Heart left ventricle (tissue), 16 donors: ENCODE results near the gene ZFAND3. TPM values are rescaled to one million over a fixed set of nuclear protein-coding genes. Genes with fewer than 3 reads are reported as not detected.

Experiments
- ATAC-seq, 4 donors: fragments of 200-7000 bp; cut with Tn5 transposase; one replicate each; pipeline ENCODE4 v1.9.1; 2020 to 2022; ENCODE audit warnings: moderate library complexity in 4 of 4, mild to moderate bottlenecking in 3 of 4, moderate number of reproducible peaks in 1 of 4
- DNase-seq, 5 donors: peaks; one replicate each; pipeline ENCODE4 v3.0.0-alpha.2; 2020
- H3K27ac ChIP-seq, 12 donors: fragments of 200-600 bp; sonication (generic) in 4 of 12; one replicate each; pipeline versions ENCODE4 v1.5.0 to v1.8.0; 2016 to 2022; ENCODE audit warnings: mild to moderate bottlenecking in 2 of 12
- H3K27me3 ChIP-seq, 9 donors: fragments of 200-600 bp; sonication (generic) in 2 of 9; one replicate each; pipeline versions ENCODE4 v1.5.1 to v1.8.0; 2016 to 2022; ENCODE audit warnings: mild to moderate bottlenecking in 3 of 9
- H3K36me3 ChIP-seq, 9 donors: fragments of 200-600 bp; sonication (generic) in 2 of 9; one replicate each; pipeline versions ENCODE4 v1.5.0 to v1.8.0; 2018 to 2022; ENCODE audit warnings: mild to moderate bottlenecking in 2 of 9
- H3K4me1 ChIP-seq, 12 donors: fragments of 200-600 bp; sonication (generic) in 4 of 12; one replicate each; pipeline versions ENCODE4 v1.5.0 to v1.8.0; 2016 to 2022; ENCODE audit warnings: mild to moderate bottlenecking in 3 of 12
- H3K4me3 ChIP-seq, 12 donors: fragments of 200-600 bp; sonication (generic) in 4 of 12; one replicate each; pipeline versions ENCODE4 v1.5.0 to v1.8.0; 2017 to 2022; ENCODE audit warnings: mild to moderate bottlenecking in 9 of 12, moderate library complexity in 4 of 12
- H3K9me3 ChIP-seq, 12 donors: fragments of 200-600 bp; sonication (generic) in 4 of 12; one replicate each; pipeline versions ENCODE4 v1.5.0 to v1.8.0; 2016 to 2022; ENCODE audit warnings: mild to moderate bottlenecking in 1 of 12
- CTCF ChIP-seq, 12 donors: fragments of 200-600 bp; sonication (generic) in 4 of 12; IDR thresholded peaks; one replicate each; pipeline versions ENCODE4 v1.5.0 to v1.8.0; 2018 to 2022; ENCODE audit warnings: antibody characterized with exemption in 12 of 12, mild to moderate bottlenecking in 5 of 12
- POLR2A ChIP-seq, 2 donors: fragments of 450-650 bp; IDR thresholded peaks; one replicate each; pipeline ENCODE4 v1.6.1; 2017; ENCODE audit warnings: antibody characterized with exemption in 2 of 2, mild to moderate bottlenecking in 2 of 2, moderate library complexity in 2 of 2
- WGBS, 4 donors: extraction: QIAGEN DNeasy Blood & Tissue Kit in 2 of 4; methylation state at CpG; one replicate each; pipeline versions ENCODE4 v1.1.5 to v1.1.7; 2013 to 2018; 5-methylcytosine and 5-hydroxymethylcytosine counted together
- intact Hi-C, 10 donors: fragments of 100-400 bp; cut with DNase I; formaldehyde crosslinking; loops; one replicate each; pipeline versions ENCODE4 v1.11.1 to v1.14.2; 2022
- polyA plus RNA-seq, 2 donors: library from polyadenylated mRNA; stranded (reverse); fragments of 200-250 nt; gene quantifications; one replicate each; pipeline ENCODE4 v1.2.3, GENCODE V29; 2013
- total RNA-seq, 9 donors: library from RNA; depleted of rRNA in 2 of 9; stranded (reverse); fragments of >200 nt in 2 of 9; fragmentation: NEBNext Ultra II Directional in 3 of 9; extraction: Animal tissue kit (Norgen Biotek cat#: 25700) in 3 of 9; gene quantifications; one replicate each; pipeline versions ENCODE4 v1.1.0 to v1.2.4, GENCODE V29; 2016 to 2023
- donor health status: ischemic (EF 13 %, LVEDD 7.1; RV severe dilation, severe dysfunction).
- donor health status: healthy with polysubstance abuse.
- donor health status: DM: no; HTN: yes; CAD: no.
- donor health status: DM: no; HTN: no; CAD: no.
- donor health status: ischemic (EF 25% LVEDD 6.9; RV normal size, moderate dysfunction).
- donor health status: ischemic (EF 25% LVEDD 5.7; RV mildly dilated, moderate dysfunction).
- donor health status: healthy.
- donor health status: DM: yes; HTN: yes; CAD: no.
- donor health status: ischemic (EF 35%, LVEDD 5.7; RV mildly dilated, moderate dysfunction).
- donor health status: nonischemic (EF 11% LVEDD 7.7; RV severe dilation, severe dysfunction).
- donor health status: DM: yes; HTN: yes; CAD: no.
- donor health status: PGD.
- donor health status: ischemic (EF 29% LVEDD 5.4; RV normal size, mild dysfunction).
- donor health status: nonischemic (EF 23%, LVEDD 6.1; RV moderate dilation, normal function).

Gene ZFAND3
- total and polyA plus RNA-seq, 11 donors: 29.1 to 114 (median 88.2) TPM

GRCh38 chr6:37916675-37917074, 97.1 kb downstream of the ZFAND3 start:
- WGBS, 4 donors: 91 to 100% (median 98%) methylated on average over 2 of the region's 2 CpGs
- peaks cover 0 to 12% (median 5%) of the 10 kb centered on the region in 9 donors for H3K36me3 ChIP-seq
- ATAC-seq: no peak

GRCh38 chr6:37917566-37917965, 98.0 kb downstream of the ZFAND3 start:
- intact Hi-C loops: no loop called here

More at GRCh38 chr6:37916675-37917074, 97.1 kb downstream of the ZFAND3 start:
- Histone ChIP-seq H3K4me3 (no peak overlapping the region), H3K9me3 (no peaks in the 10 kb centered on the region), H3K27ac (no peak overlapping the region), H3K4me1 (peaks cover 0 to 35% (median 14%) of the 10 kb centered on the region in 12 donors), H3K27me3 (no peaks in the 10 kb centered on the region)
- intact Hi-C loops: no loop called here
- DNase-seq: no peak
- no peak for TF ChIP-seq CTCF (IDR thresholded peaks at IDR 0.05)
- no peak for TF ChIP-seq POLR2A (IDR thresholded peaks at IDR 0.05)

GRCh38 chr6:37919417-37920157, 100.1 kb downstream of the ZFAND3 start:
- WGBS, 4 donors: 85 to 87% (median 86%) methylated on average over 3 of the region's 3 CpGs
- intact Hi-C loops: no loop called here
- ATAC-seq: no peak

More at GRCh38 chr6:37917566-37917965, 98.0 kb downstream of the ZFAND3 start:
- Histone ChIP-seq H3K27ac (no peak overlapping the region), H3K4me1 (peaks cover 0 to 29% (median 14%) of the 10 kb centered on the region in 12 donors), H3K27me3 (no peaks in the 10 kb centered on the region), H3K9me3 (no peaks in the 10 kb centered on the region), H3K36me3 (peaks cover 0 to 12% (median 5%) of the 10 kb centered on the region in 9 donors), H3K4me3 (no peak overlapping the region)
- DNase-seq (no peak), ATAC-seq (no peak)
- 46 to 65% (median 60%) methylated on average over 2 of the region's 2 CpGs for WGBS, 4 donors
- TF ChIP-seq POLR2A (IDR thresholded peaks at IDR 0.05): no peak
- TF ChIP-seq CTCF (IDR thresholded peaks at IDR 0.05): no peak

More at GRCh38 chr6:37919417-37920157, 100.1 kb downstream of the ZFAND3 start:
- H3K27me3 ChIP-seq: no peaks in the 10 kb centered on the region
- H3K36me3 ChIP-seq: peaks cover 0 to 12% (median 5%) of the 10 kb centered on the region in 9 donors
- TF ChIP-seq CTCF (IDR thresholded peaks at IDR 0.05) (no peak), POLR2A (IDR thresholded peaks at IDR 0.05) (no peak)
- peaks cover 0 to 27% (median 14%) of the 10 kb centered on the region in 12 donors for H3K4me1 ChIP-seq
- no peaks in the 10 kb centered on the region for H3K9me3 ChIP-seq
- no peak for DNase-seq
- H3K27ac ChIP-seq: no peak overlapping the region
- H3K4me3 ChIP-seq: no peak overlapping the region
